Memory B cell (primary cell): ENCODE results near the gene HOPX.
"Not testable (repeated sequence)": the region's sequence is repeated elsewhere in the genome, so short reads cannot be mapped to it uniquely, and the experiment has no call there.

Source experiments
- ATAC-seq: fragments of 150-1000 bp; cut with Tn5 transposase; 2 replicates; pipeline ENCODE4 v1.10.0; 2021; ENCODE audit warnings: low read depth, mild to moderate bottlenecking, moderate library complexity
- DNase-seq, 2 donors: peaks; one replicate each; pipeline ENCODE4 v3.0.0; 2022; ENCODE audit warnings: low spot score in 2 of 2
- H3K27ac Mint-ChIP-seq: one replicate; pipeline ENCODE4 v1.8.0; 2022; ENCODE audit warnings: mild to moderate bottlenecking, moderate library complexity, mixed read lengths
- H3K27me3 Mint-ChIP-seq: one replicate; pipeline ENCODE4 v1.8.0; 2022; ENCODE audit warnings: mixed read lengths
- H3K36me3 Mint-ChIP-seq: one replicate; pipeline ENCODE4 v1.8.0; 2022; ENCODE audit warnings: mild to moderate bottlenecking, mixed read lengths
- H3K4me1 Mint-ChIP-seq: one replicate; pipeline ENCODE4 v1.8.0; 2022; ENCODE audit warnings: mixed read lengths
- H3K4me3 Mint-ChIP-seq: one replicate; pipeline ENCODE4 v1.8.0; 2022; ENCODE audit warnings: mild to moderate bottlenecking, moderate library complexity, mixed read lengths
- H3K9me3 Mint-ChIP-seq: one replicate; pipeline ENCODE4 v1.8.0; 2022; ENCODE audit warnings: mixed read lengths

Gene HOPX

GRCh38 chr4:56618734-56619133, 62.4 kb downstream of the HOPX start:
- H3K4me3 Mint-ChIP-seq, result no peak overlapping the region
- H3K36me3 Mint-ChIP-seq, result no peaks in the 10 kb centered on the region
- H3K27me3 Mint-ChIP-seq, result peaks cover 4% of the 10 kb centered on the region
- H3K9me3 Mint-ChIP-seq, result peaks cover 2% of the 10 kb centered on the region
- no peak overlapping the region for H3K27ac Mint-ChIP-seq
- DNase-seq, result no peak
- no peak for ATAC-seq
- H3K4me1 Mint-ChIP-seq, result peaks cover 2% of the 10 kb centered on the region

- H3K9me3 Mint-ChIP-seq, result no peaks in the 10 kb centered on the region
- H3K4me1 Mint-ChIP-seq, result no peaks in the 10 kb centered on the region
- H3K27me3 Mint-ChIP-seq, result peaks cover 12% of the 10 kb centered on the region
- H3K4me3 Mint-ChIP-seq, result no peak overlapping the region
- DNase-seq (no peak), ATAC-seq (no peak)
- no peaks in the 10 kb centered on the region for H3K36me3 Mint-ChIP-seq
- no peak overlapping the region for H3K27ac Mint-ChIP-seq
Observed at GRCh38 chr4:56613101-56613862, 67.8 kb downstream of the HOPX start.

- Mint-ChIP-seq H3K27me3 (peaks cover 14% of the 10 kb centered on the region), H3K27ac (no peak overlapping the region), H3K4me1 (no peaks in the 10 kb centered on the region), H3K9me3 (no peaks in the 10 kb centered on the region), H3K4me3 (no peak overlapping the region), H3K36me3 (no peaks in the 10 kb centered on the region)
- ATAC-seq (no peak), DNase-seq (no peak)
Observed at GRCh38 chr4:56612282-56612681, 68.8 kb downstream of the HOPX start.

GRCh38 chr4:56611501-56611900, 69.6 kb downstream of the HOPX start:
- no peak for DNase-seq
- peaks cover 16% of the 10 kb centered on the region for H3K27me3 Mint-ChIP-seq
- no peak overlapping the region for H3K4me3 Mint-ChIP-seq
- H3K9me3 Mint-ChIP-seq, result no peaks in the 10 kb centered on the region
- no peak for ATAC-seq
- no peaks in the 10 kb centered on the region for H3K36me3 Mint-ChIP-seq
- H3K27ac Mint-ChIP-seq, result no peak overlapping the region
- H3K4me1 Mint-ChIP-seq, result no peaks in the 10 kb centered on the region

- not testable (repeated sequence) for H3K4me3 Mint-ChIP-seq, H3K4me1 Mint-ChIP-seq, H3K27ac Mint-ChIP-seq, H3K9me3 Mint-ChIP-seq, H3K36me3 Mint-ChIP-seq, ATAC-seq, DNase-seq
- H3K27me3 Mint-ChIP-seq, result peaks cover 16% of the 10 kb centered on the region
Observed at GRCh38 chr4:56610170-56610569, 70.9 kb downstream of the HOPX start.

GRCh38 chr4:56607926-56608325, 73.2 kb downstream of the HOPX start:
- Mint-ChIP-seq H3K27me3 (peaks cover 14% of the 10 kb centered on the region), H3K4me1 (no peaks in the 10 kb centered on the region), H3K27ac (no peak overlapping the region), H3K9me3 (no peaks in the 10 kb centered on the region), H3K36me3 (no peaks in the 10 kb centered on the region), H3K4me3 (no peak overlapping the region)
- no peak for DNase-seq
- ATAC-seq, result no peak

- H3K4me3 Mint-ChIP-seq, result no peak overlapping the region
- no peaks in the 10 kb centered on the region for H3K4me1 Mint-ChIP-seq
- DNase-seq (no peak), ATAC-seq (no peak)
- H3K27me3 Mint-ChIP-seq, result peaks cover 9% of the 10 kb centered on the region
- no peaks in the 10 kb centered on the region for H3K36me3 Mint-ChIP-seq
- H3K27ac Mint-ChIP-seq, result no peak overlapping the region
- H3K9me3 Mint-ChIP-seq, result no peaks in the 10 kb centered on the region
Observed at GRCh38 chr4:56606385-56606784, 74.7 kb downstream of the HOPX start.

GRCh38 chr4:56605464-56605863, 75.6 kb downstream of the HOPX start:
- H3K4me1 Mint-ChIP-seq, H3K36me3 Mint-ChIP-seq, DNase-seq, H3K27ac Mint-ChIP-seq, H3K27me3 Mint-ChIP-seq, H3K4me3 Mint-ChIP-seq, ATAC-seq, H3K9me3 Mint-ChIP-seq: not testable (repeated sequence)

GRCh38 chr4:56603297-56603696, 77.8 kb downstream of the HOPX start:
- Mint-ChIP-seq H3K36me3 (peaks cover 4% of the 10 kb centered on the region), H3K27me3 (peaks cover 10% of the 10 kb centered on the region), H3K27ac (no peak overlapping the region), H3K4me3 (no peak overlapping the region), H3K9me3 (peaks cover 5% of the 10 kb centered on the region), H3K4me1 (no peaks in the 10 kb centered on the region)
- no peak for DNase-seq
- no peak for ATAC-seq
